Stimulated activated naive B cell treated with anti-CD40 and anti-IgM and Interleukin-4, amounts not matched to agents 10 μg/mL and 1 μg/mL and 100 μg/mL, for 72 hours (primary cell): ENCODE data around the gene FSHR.

Source experiments
- ATAC-seq, 2 donors: fragments of 150-1000 bp; cut with Tn5 transposase; replicated peaks; 2 replicates each; pipeline ENCODE4 v1.10.0; 2021; ENCODE audit warnings: moderate library complexity in 1 of 2
- DNase-seq: peaks from one replicate; pipeline ENCODE4 v3.0.0; 2021
- H3K27ac Mint-ChIP-seq: one replicate; pipeline ENCODE4 v1.8.0; 2022; ENCODE audit warnings: mild to moderate bottlenecking, mixed read lengths
- H3K27me3 Mint-ChIP-seq, 2 donors: one replicate each; pipeline ENCODE4 v1.8.0; 2022; ENCODE audit warnings: mixed read lengths in 2 of 2
- H3K36me3 Mint-ChIP-seq, 2 donors: one replicate each; pipeline ENCODE4 v1.8.0; 2022; ENCODE audit warnings: mixed read lengths in 2 of 2, mild to moderate bottlenecking in 1 of 2
- H3K4me1 Mint-ChIP-seq, 2 donors: one replicate each; pipeline ENCODE4 v1.8.0; 2022; ENCODE audit warnings: mixed read lengths in 2 of 2, mild to moderate bottlenecking in 1 of 2
- H3K4me3 Mint-ChIP-seq, 2 donors: one replicate each; pipeline ENCODE4 v1.8.0; 2022; ENCODE audit warnings: mild to moderate bottlenecking in 2 of 2, mixed read lengths in 2 of 2, moderate library complexity in 1 of 2
- H3K9me3 Mint-ChIP-seq, 2 donors: one replicate each; pipeline ENCODE4 v1.8.0; 2022; ENCODE audit warnings: mixed read lengths in 2 of 2, mild to moderate bottlenecking in 1 of 2

Gene FSHR, protein sequence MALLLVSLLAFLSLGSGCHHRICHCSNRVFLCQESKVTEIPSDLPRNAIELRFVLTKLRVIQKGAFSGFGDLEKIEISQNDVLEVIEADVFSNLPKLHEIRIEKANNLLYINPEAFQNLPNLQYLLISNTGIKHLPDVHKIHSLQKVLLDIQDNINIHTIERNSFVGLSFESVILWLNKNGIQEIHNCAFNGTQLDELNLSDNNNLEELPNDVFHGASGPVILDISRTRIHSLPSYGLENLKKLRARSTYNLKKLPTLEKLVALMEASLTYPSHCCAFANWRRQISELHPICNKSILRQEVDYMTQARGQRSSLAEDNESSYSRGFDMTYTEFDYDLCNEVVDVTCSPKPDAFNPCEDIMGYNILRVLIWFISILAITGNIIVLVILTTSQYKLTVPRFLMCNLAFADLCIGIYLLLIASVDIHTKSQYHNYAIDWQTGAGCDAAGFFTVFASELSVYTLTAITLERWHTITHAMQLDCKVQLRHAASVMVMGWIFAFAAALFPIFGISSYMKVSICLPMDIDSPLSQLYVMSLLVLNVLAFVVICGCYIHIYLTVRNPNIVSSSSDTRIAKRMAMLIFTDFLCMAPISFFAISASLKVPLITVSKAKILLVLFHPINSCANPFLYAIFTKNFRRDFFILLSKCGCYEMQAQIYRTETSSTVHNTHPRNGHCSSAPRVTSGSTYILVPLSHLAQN

DNA sequence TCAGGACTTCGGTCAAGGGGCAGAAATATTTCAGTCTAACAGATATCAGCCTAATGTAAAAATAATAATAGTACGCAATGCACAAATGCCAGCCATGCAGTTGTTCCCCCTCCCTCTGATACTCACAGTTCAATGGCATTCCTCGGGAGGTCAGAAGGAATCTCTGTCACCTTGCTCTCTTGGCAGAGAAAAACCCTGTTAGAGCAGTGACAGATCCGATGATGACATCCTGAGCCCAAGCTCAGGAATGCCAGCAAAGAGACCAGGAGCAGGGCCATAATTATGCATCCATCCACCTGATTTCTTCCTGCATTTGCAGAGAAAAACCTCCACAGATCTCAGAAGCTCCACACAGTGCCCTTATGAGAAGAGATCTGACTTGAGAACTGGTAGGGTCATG is at the start of gene FSHR:
TSS of gene FSHR (minus strand) at position 376 of the 400 bp plus-strand sequence. CDS start at position 278, 98 bp downstream.
- no peak within 1 kb of the TSS for H3K4me3 Mint-ChIP-seq
- DNase-seq = no peak
- no peaks in the 10 kb centered on the region for H3K9me3 Mint-ChIP-seq
- no peaks in the 10 kb centered on the region for H3K36me3 Mint-ChIP-seq
- H3K27me3 Mint-ChIP-seq = no peaks in the 10 kb centered on the region
- no peak for ATAC-seq
- no peak within 1 kb of the TSS for H3K27ac Mint-ChIP-seq
- no peaks in the 10 kb centered on the region for H3K4me1 Mint-ChIP-seq

GRCh38 chr2:49199266-49199665 is 45.0 kb upstream of the FSHR start:
- H3K4me3 Mint-ChIP-seq = no peak overlapping the region
- no peaks in the 10 kb centered on the region for H3K9me3 Mint-ChIP-seq
- no peaks in the 10 kb centered on the region for H3K4me1 Mint-ChIP-seq
- no peak for ATAC-seq
- H3K36me3 Mint-ChIP-seq = no peaks in the 10 kb centered on the region
- no peaks in the 10 kb centered on the region for H3K27me3 Mint-ChIP-seq
- DNase-seq = no peak
- H3K27ac Mint-ChIP-seq = no peak overlapping the region

- Mint-ChIP-seq H3K27me3 (no peaks in the 10 kb centered on the region), H3K4me3 (no peak overlapping the region), H3K27ac (no peak overlapping the region), H3K4me1 (no peaks in the 10 kb centered on the region), H3K36me3 (no peaks in the 10 kb centered on the region), H3K9me3 (peaks cover 0 to 2% of the 10 kb centered on the region in 2 donors)
- DNase-seq (no peak), ATAC-seq (no peak)
These were observed 40.4 kb upstream of the FSHR start for GRCh38 chr2:49194701-49195100.

GRCh38 chr2:49192036-49192435 is 37.7 kb upstream of the FSHR start:
- H3K27me3 Mint-ChIP-seq = no peaks in the 10 kb centered on the region
- no peaks in the 10 kb centered on the region for H3K4me1 Mint-ChIP-seq
- H3K4me3 Mint-ChIP-seq = no peak overlapping the region
- no peak for DNase-seq
- H3K36me3 Mint-ChIP-seq = no peaks in the 10 kb centered on the region
- H3K9me3 Mint-ChIP-seq = peaks cover 2 to 3% of the 10 kb centered on the region in 2 donors
- no peak for ATAC-seq
- no peak overlapping the region for H3K27ac Mint-ChIP-seq

- H3K4me3 Mint-ChIP-seq = no peak overlapping the region
- DNase-seq (no peak), ATAC-seq (no peak)
- no peak overlapping the region for H3K27ac Mint-ChIP-seq
- H3K4me1 Mint-ChIP-seq = no peaks in the 10 kb centered on the region
- H3K9me3 Mint-ChIP-seq = peaks cover 2 to 9% of the 10 kb centered on the region in 2 donors
- no peaks in the 10 kb centered on the region for H3K27me3 Mint-ChIP-seq
- H3K36me3 Mint-ChIP-seq = no peaks in the 10 kb centered on the region
These were observed 35.4 kb upstream of the FSHR start for GRCh38 chr2:49189512-49190225.

DNA sequence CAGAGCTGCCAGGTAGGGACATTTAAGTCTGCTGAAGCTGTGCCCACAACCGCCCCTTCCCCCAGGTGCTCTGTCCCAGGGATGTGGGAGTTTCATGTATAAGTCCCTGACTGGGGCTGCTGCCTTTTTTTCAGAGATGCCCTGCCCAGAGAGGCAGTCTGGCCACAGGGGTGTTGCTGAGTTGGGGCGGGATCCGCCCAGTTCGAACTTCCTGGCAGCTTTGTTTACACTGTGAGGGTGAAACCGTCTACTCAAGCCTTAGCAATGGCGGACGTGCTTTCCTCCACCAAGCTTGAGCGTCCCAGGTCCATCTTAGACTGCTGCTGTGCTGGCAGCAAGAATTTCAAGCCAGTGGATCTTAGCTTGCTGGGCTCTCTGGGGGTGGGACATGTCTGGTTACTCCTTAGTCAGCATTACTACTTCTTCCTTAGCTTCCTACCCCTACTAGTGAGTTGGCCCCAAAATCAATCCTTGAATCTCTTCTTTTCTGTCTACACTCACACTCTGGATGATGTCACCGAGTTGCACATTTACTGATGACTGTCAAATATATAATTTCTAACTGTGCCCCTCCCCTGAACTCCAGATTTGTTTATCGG is 31.8 kb upstream of the FSHR start:
- DNase-seq (no peak), ATAC-seq (no peak)
- Mint-ChIP-seq H3K4me3 (no peak overlapping the region), H3K36me3 (no peaks in the 10 kb centered on the region), H3K27me3 (no peaks in the 10 kb centered on the region), H3K9me3 (peaks cover 0 to 9% of the 10 kb centered on the region in 2 donors), H3K4me1 (no peaks in the 10 kb centered on the region), H3K27ac (no peak overlapping the region)

DNA sequence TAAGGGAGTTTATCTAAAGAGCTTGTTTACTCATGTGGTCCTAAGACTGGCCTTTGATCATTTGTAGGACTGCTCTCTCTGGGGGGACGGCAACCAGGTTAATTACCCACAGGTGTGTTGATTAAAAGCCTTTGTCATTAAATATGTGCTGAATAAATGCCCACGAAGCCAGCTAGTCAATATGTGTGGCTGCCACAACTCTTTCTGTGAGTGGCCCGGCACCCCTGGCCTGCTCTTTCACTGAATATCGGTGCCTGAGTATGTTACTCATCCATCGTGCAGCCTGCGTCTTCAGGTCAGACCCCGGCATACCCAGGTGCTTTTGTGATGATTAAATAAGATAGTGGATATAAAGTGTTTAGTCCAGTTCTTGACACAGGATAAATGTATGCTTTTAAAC is 24.3 kb upstream of the FSHR start:
- H3K9me3 Mint-ChIP-seq = peaks cover 0 to 5% of the 10 kb centered on the region in 2 donors
- no peaks in the 10 kb centered on the region for H3K27me3 Mint-ChIP-seq
- no peak overlapping the region for H3K27ac Mint-ChIP-seq
- H3K4me3 Mint-ChIP-seq = no peak overlapping the region
- no peaks in the 10 kb centered on the region for H3K36me3 Mint-ChIP-seq
- H3K4me1 Mint-ChIP-seq = no peaks in the 10 kb centered on the region
- DNase-seq (no peak), ATAC-seq (no peak)

DNA sequence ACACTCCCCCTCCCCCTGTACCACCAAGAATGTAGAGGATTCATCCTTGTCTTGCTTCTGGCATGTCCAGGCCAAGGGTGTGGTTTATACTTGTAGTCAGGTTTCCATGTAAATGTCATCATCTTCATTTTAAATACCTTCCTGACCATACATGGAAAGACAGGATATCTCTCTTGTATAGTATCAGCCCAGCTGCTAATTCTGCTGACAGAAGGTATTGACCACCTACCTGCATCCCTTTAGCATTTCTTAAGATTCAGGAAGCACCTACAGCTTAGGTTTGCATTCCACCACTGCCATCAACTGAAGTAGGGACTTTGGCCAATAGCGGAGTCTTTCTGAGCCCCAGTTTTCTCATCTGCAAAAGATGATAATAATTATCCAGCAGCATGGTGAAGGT is 22.9 kb upstream of the FSHR start:
- H3K4me3 Mint-ChIP-seq = no peak overlapping the region
- peaks cover 0 to 5% of the 10 kb centered on the region in 2 donors for H3K9me3 Mint-ChIP-seq
- H3K4me1 Mint-ChIP-seq = no peaks in the 10 kb centered on the region
- no peaks in the 10 kb centered on the region for H3K36me3 Mint-ChIP-seq
- ATAC-seq (no peak), DNase-seq (no peak)
- H3K27ac Mint-ChIP-seq = no peak overlapping the region
- H3K27me3 Mint-ChIP-seq = no peaks in the 10 kb centered on the region

GRCh38 chr2:49175831-49176230 is 21.5 kb upstream of the FSHR start:
- no peak overlapping the region for H3K4me3 Mint-ChIP-seq
- ATAC-seq = no peak
- H3K9me3 Mint-ChIP-seq = peaks cover 3 to 5% of the 10 kb centered on the region in 2 donors
- DNase-seq = no peak
- H3K36me3 Mint-ChIP-seq = no peaks in the 10 kb centered on the region
- no peaks in the 10 kb centered on the region for H3K4me1 Mint-ChIP-seq
- no peak overlapping the region for H3K27ac Mint-ChIP-seq
- no peaks in the 10 kb centered on the region for H3K27me3 Mint-ChIP-seq

DNA sequence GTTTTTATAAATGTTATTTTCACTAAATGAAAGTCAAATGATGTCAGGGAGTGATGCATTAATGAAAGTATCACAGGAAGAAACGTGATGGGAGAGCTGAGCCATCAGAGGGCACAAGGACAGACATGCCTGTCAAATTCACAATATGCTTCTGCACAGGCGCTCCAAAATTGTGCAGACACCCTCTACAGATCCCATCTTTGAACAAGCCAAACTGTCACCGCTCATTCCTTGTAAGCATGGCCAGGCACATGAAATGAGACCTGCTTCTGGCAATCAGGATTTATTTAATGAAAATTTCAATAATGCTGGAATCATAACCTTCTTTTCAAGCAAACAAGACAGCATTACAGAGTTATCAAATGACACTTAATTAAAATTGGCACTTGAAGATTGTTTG is 20.4 kb upstream of the FSHR start:
- DNase-seq = no peak
- no peak overlapping the region for H3K4me3 Mint-ChIP-seq
- no peak overlapping the region for H3K27ac Mint-ChIP-seq
- no peak for ATAC-seq
- H3K4me1 Mint-ChIP-seq = no peaks in the 10 kb centered on the region
- no peaks in the 10 kb centered on the region for H3K27me3 Mint-ChIP-seq
- no peaks in the 10 kb centered on the region for H3K36me3 Mint-ChIP-seq
- peaks cover 3 to 6% of the 10 kb centered on the region in 2 donors for H3K9me3 Mint-ChIP-seq

DNA sequence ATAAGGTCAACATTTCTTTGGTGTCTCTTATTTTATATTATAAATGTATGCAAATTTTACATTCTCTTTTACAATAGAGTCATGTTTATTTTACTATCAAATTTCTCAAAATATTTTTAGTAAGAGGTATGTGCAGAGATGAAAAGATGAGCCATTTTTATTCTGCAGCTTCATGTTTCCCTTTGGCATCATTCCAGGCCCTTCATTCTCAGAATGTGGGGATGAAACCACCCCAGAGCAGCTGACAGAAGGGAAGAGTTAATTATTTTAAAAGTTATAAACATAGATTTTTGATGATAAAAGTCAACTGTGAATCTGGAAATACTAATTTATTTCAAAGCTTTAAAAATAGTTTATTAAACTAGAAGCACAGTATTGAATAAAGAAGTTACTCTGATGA is 12.8 kb upstream of the FSHR start:
- Mint-ChIP-seq H3K36me3 (no peaks in the 10 kb centered on the region), H3K27me3 (no peaks in the 10 kb centered on the region), H3K4me1 (no peaks in the 10 kb centered on the region), H3K9me3 (peaks cover 3 to 8% of the 10 kb centered on the region in 2 donors), H3K27ac (no peak overlapping the region), H3K4me3 (no peak overlapping the region)
- DNase-seq (no peak), ATAC-seq (no peak)

DNA sequence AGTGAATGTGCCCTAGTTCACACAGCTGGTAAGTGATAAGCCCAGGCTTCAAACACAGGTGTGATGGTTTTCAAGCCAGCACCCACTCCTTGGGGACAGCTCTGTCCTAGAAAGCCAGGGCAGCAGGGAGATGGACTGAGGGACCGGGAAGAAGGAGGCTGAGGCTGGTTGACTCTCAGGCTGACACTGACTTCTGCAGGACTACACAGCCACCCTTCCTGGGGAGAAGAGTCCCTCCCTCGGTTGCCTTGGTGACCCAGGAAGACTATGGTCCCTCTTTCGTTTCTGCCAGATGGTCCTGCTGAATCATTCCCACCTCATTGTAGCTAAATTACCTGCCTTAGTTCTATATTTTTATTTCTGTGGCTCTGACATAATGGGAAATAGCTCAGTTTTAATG is 11.3 kb upstream of the FSHR start:
- no peaks in the 10 kb centered on the region for H3K4me1 Mint-ChIP-seq
- DNase-seq (no peak), ATAC-seq (no peak)
- no peaks in the 10 kb centered on the region for H3K27me3 Mint-ChIP-seq
- H3K36me3 Mint-ChIP-seq = no peaks in the 10 kb centered on the region
- no peak overlapping the region for H3K27ac Mint-ChIP-seq
- no peak overlapping the region for H3K4me3 Mint-ChIP-seq
- H3K9me3 Mint-ChIP-seq = peaks cover 3 to 5% of the 10 kb centered on the region in 2 donors

GRCh38 chr2:49164729-49165128 is 10.4 kb upstream of the FSHR start:
- no peak for ATAC-seq
- no peaks in the 10 kb centered on the region for H3K4me1 Mint-ChIP-seq
- H3K27me3 Mint-ChIP-seq = no peaks in the 10 kb centered on the region
- H3K4me3 Mint-ChIP-seq = no peak overlapping the region
- H3K36me3 Mint-ChIP-seq = no peaks in the 10 kb centered on the region
- H3K9me3 Mint-ChIP-seq = peaks cover 2 to 5% of the 10 kb centered on the region in 2 donors
- no peak for DNase-seq
- H3K27ac Mint-ChIP-seq = no peak overlapping the region

DNA sequence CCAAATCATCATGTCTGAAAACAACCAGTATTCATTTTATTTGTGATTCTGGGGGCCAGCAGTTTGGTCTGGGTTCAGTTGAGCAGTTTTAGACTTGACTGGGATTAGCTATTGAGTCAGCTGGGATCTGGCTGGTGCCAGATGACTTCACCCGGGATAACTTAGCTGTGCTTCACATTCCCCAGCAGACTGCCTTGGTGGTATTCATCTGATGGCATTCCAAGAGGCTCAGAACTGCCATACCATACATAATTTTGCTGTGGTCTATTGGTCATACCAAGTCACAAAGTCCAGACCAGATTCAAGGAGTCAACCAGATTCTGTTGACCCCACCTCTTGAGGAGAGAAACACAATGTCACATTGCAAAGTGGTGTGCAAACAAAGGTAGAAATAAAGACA is 7.8 kb upstream of the FSHR start:
- Mint-ChIP-seq H3K4me1 (no peaks in the 10 kb centered on the region), H3K9me3 (no peaks in the 10 kb centered on the region), H3K4me3 (no peak overlapping the region), H3K27me3 (no peaks in the 10 kb centered on the region), H3K36me3 (no peaks in the 10 kb centered on the region), H3K27ac (no peak overlapping the region)
- ATAC-seq = no peak
- DNase-seq = no peak
